ENCODE data around the gene LAMB3.
A peak's percentile ranks its signal among the peaks of the same experiment; 100 is the strongest.
"Not testable (repeated sequence)": the region's sequence is repeated elsewhere in the genome, so short reads cannot be mapped to it uniquely, and the experiment has no call there.

Gene LAMB3

GRCh38 chr1:209652121-209652735 lies at the start of gene LAMB3:
Gene LAMB3, minus strand, starts transcription at chr1:209652425. Its CDS starts 1,481 bp downstream, at chr1:209650944.
- no peak for DNase-seq (ENCODE audit: low spot score)

GRCh38 chr1:209700686-209701085 lies 48.5 kb upstream of the LAMB3 start:
- not testable (repeated sequence) for DNase-seq (ENCODE audit: low spot score)

GRCh38 chr1:209697126-209697525 lies 44.9 kb upstream of the LAMB3 start:
- no peak for DNase-seq (ENCODE audit: low spot score)

- DNase-seq (ENCODE audit: low spot score): no peak
Observed at GRCh38 chr1:209696673-209697072, 44.4 kb upstream of the LAMB3 start.

GRCh38 chr1:209692745-209693504 lies 40.7 kb upstream of the LAMB3 start:
- peak; percentile 84 for DNase-seq (ENCODE audit: low spot score)

GRCh38 chr1:209692296-209692695 lies 40.1 kb upstream of the LAMB3 start:
- DNase-seq (ENCODE audit: low spot score): no peak

GRCh38 chr1:209691237-209691636 lies 39.0 kb upstream of the LAMB3 start:
- no peak for DNase-seq (ENCODE audit: low spot score)

GRCh38 chr1:209689477-209689876 lies 37.3 kb upstream of the LAMB3 start:
- no peak for DNase-seq (ENCODE audit: low spot score)

GRCh38 chr1:209688746-209689234 lies 36.6 kb upstream of the LAMB3 start:
- no peak for DNase-seq (ENCODE audit: low spot score)

- DNase-seq (ENCODE audit: low spot score): no peak
Observed at GRCh38 chr1:209686322-209686721, 34.1 kb upstream of the LAMB3 start.

GRCh38 chr1:209685821-209686220 lies 33.6 kb upstream of the LAMB3 start:
- DNase-seq (ENCODE audit: low spot score): no peak

GRCh38 chr1:209678981-209679539 lies 26.8 kb upstream of the LAMB3 start:
- no peak for DNase-seq (ENCODE audit: low spot score)

- peak; percentile 53 for DNase-seq (ENCODE audit: low spot score)
Observed at GRCh38 chr1:209675565-209676154, 23.4 kb upstream of the LAMB3 start.

- peak; percentile 35 for DNase-seq (ENCODE audit: low spot score)
Observed at GRCh38 chr1:209674957-209675564, 22.8 kb upstream of the LAMB3 start, which contains the start of gene G0S2. Gene G0S2, plus strand, starts transcription at chr1:209675412. Its CDS starts 273 bp downstream, at chr1:209675685.

- DNase-seq (ENCODE audit: low spot score): no peak
Observed at GRCh38 chr1:209673631-209674417, 21.6 kb upstream of the LAMB3 start.

- DNase-seq (ENCODE audit: low spot score): no peak
Observed at GRCh38 chr1:209672705-209673630, 20.7 kb upstream of the LAMB3 start.

GRCh38 chr1:209670441-209671082 lies 18.3 kb upstream of the LAMB3 start:
- DNase-seq (ENCODE audit: low spot score): no peak

- no peak for DNase-seq (ENCODE audit: low spot score)
Observed at GRCh38 chr1:209667708-209668107, 15.5 kb upstream of the LAMB3 start.

GRCh38 chr1:209667103-209667502 lies 14.9 kb upstream of the LAMB3 start:
- no peak for DNase-seq (ENCODE audit: low spot score)

- DNase-seq (ENCODE audit: low spot score): no peak
Observed at GRCh38 chr1:209662879-209663327, 10.7 kb upstream of the LAMB3 start.
